ENCODE data around the gene ELN. TPM values are rescaled to one million over a fixed set of nuclear protein-coding genes. Genes with fewer than 3 reads are reported as not detected.

ELN gene
- total and polyA plus RNA-seq, 5 donors from 2014 or later, result 0.35 TPM; not detected in 4

Other genes starting within 250 kb of the ELN start
- 0.79 TPM for gene CLDN4, start 197.2 kb upstream of the ELN start, total RNA-seq
- under 1 TPM; 0.10 to 0.63 (median 0.23) TPM for gene CLDN4, start 197.2 kb upstream of the ELN start, polyA plus RNA-seq
- 2.9 TPM for gene METTL27, start 185.7 kb upstream of the ELN start, total RNA-seq
- 10 to 100 TPM in 2 of 4 donors, 1 to 10 TPM in 2; 1.1 to 29.1 (median 11.9) TPM for gene METTL27, start 185.7 kb upstream of the ELN start, polyA plus RNA-seq
- gene TMEM270, start 167.0 kb upstream of the ELN start, total RNA-seq, result not detected
- gene TMEM270, start 167.0 kb upstream of the ELN start, polyA plus RNA-seq, result under 1 TPM in 1 of 4 donors, not detected in 3; 0.34 TPM
- 14.4 TPM for gene LIMK1, start 55.6 kb downstream of the ELN start, total RNA-seq
- gene LIMK1, start 55.6 kb downstream of the ELN start, polyA plus RNA-seq, result 1 to 10 TPM; 1.7 to 3.1 (median 2.5) TPM
- 263 TPM for gene EIF4H, start 146.2 kb downstream of the ELN start, total RNA-seq
- gene EIF4H, start 146.2 kb downstream of the ELN start, polyA plus RNA-seq, result 100 to 1,000 TPM; 222 to 257 (median 233) TPM
- gene LAT2, start 181.8 kb downstream of the ELN start, total RNA-seq, result 3.9 TPM
- 1 to 10 TPM; 2.2 to 6.3 (median 3.1) TPM for gene LAT2, start 181.8 kb downstream of the ELN start, polyA plus RNA-seq
- gene RFC2, start 226.2 kb downstream of the ELN start, total RNA-seq, result 15.8 TPM
- gene RFC2, start 226.2 kb downstream of the ELN start, polyA plus RNA-seq, result 10 to 100 TPM; 26.4 to 33.8 (median 27.5) TPM

Data from CD4-positive, CD25-positive, alpha-beta regulatory T cell (primary cell).